Ovary (tissue), 9 donors: Measurements from ENCODE around the gene PPP1R9A. TPM values are rescaled to one million over a fixed set of nuclear protein-coding genes. Genes with fewer than 3 reads are reported as not detected.
A peak's percentile ranks its signal among the peaks of the same experiment; 100 is the strongest.

Experiments
- DNase-seq, 5 donors: peaks; one replicate each; pipeline ENCODE4 v3.0.0-alpha.2; 2019 to 2020
- H3K27ac ChIP-seq, 2 donors: fragments of 200-600 bp; one replicate each; pipeline versions ENCODE4 v1.5.1 to v1.8.0; 2019 to 2022
- H3K27me3 ChIP-seq: fragments of 200-600 bp; one replicate; pipeline ENCODE4 v1.8.0; 2022
- H3K36me3 ChIP-seq: fragments of 200-600 bp; sonication (generic); one replicate; pipeline ENCODE4 v1.5.1; 2019
- H3K4me1 ChIP-seq: one replicate; pipeline ENCODE4 v1.8.1; 2013; ENCODE audit warnings: mild to moderate bottlenecking, moderate library complexity; ENCODE audit not compliant: insufficient read depth
- H3K4me3 ChIP-seq: fragments of 200-600 bp; sonication (generic); one replicate; pipeline ENCODE4 v1.5.1; 2017
- H3K9me3 ChIP-seq, 2 donors: fragments of 200-600 bp in 1 of 2; sonication (generic) in 1 of 2; one replicate each; pipeline versions ENCODE4 v1.5.1 to v1.8.1; 2013 to 2019; ENCODE audit warnings: mild to moderate bottlenecking in 1 of 2, moderate library complexity in 1 of 2
- CTCF ChIP-seq, 3 donors: fragments of 450-650 bp in 2 of 3; fragments of 200-600 bp in 1 of 3; IDR thresholded peaks; one replicate each; pipeline versions ENCODE4 v1.5.1 to v1.8.0; 2016 to 2022; ENCODE audit warnings: antibody characterized with exemption in 3 of 3, mild to moderate bottlenecking in 1 of 3
- EP300 ChIP-seq: sonication (generic); formaldehyde crosslinking; IDR thresholded peaks from one replicate; pipeline ENCODE4 v1.6.1; 2017; ENCODE audit warnings: antibody characterized with exemption
- POLR2A ChIP-seq: fragments of 450-650 bp; IDR thresholded peaks from one replicate; pipeline ENCODE4 v1.6.1; 2017; ENCODE audit warnings: antibody characterized with exemption, mild to moderate bottlenecking, moderate library complexity
- WGBS, 3 donors: extraction: QIAGEN DNeasy Blood & Tissue Kit in 1 of 3; methylation state at CpG; one replicate each; pipeline versions ENCODE4 v1.1.5 to v1.1.7; 2013 to 2017; 5-methylcytosine and 5-hydroxymethylcytosine counted together
- intact Hi-C, 4 donors: fragments of 100-400 bp; cut with DNase I; formaldehyde crosslinking; loops; one replicate each; pipeline versions ENCODE4 v1.11.0 to v1.15.1; 2022 to 2023
- polyA plus RNA-seq, 2 donors: library from polyadenylated mRNA; stranded (reverse); fragments of 200-250 nt in 1 of 2; fragments of 350-450 nt in 1 of 2; fragmentation: Illumina TruSeq in 1 of 2; extraction: RNeasy Lipid Tissue Mini Kit (QIAGEN cat#74804) in 1 of 2; gene quantifications; one replicate each; pipeline ENCODE4 v1.2.3, GENCODE V29; 2013 to 2014
- total RNA-seq, 7 donors: library from RNA; depleted of rRNA in 2 of 7; stranded (reverse); fragments of >200 nt in 2 of 7; fragmentation: NEBNext Ultra II Directional in 3 of 7; extraction: Animal tissue kit (Norgen Biotek cat#: 25700) in 3 of 7; gene quantifications; one replicate each; pipeline versions ENCODE4 v1.1.0 to v1.2.4, GENCODE V29; 2016 to 2023
- donor health status: DM: no; HTN: no; CAD: no; lungs with moderate emphysema.
- donor health status: DM: no; HTN: no; CAD: no.
- donor health status: Bipolar disorder and iron deficiency.
- donor health status: DM: yes; HTN: yes; CAD: no.
- donor health status: DM: no; HTN: no; CAD: no.
- donor health status: DM: yes; HTN: yes; CAD: no.

Gene PPP1R9A
- total and polyA plus RNA-seq, 9 donors, result 2.4 to 32.2 (median 11.2) TPM

GRCh38 chr7:94888551-94888950 is 18.8 kb upstream of the PPP1R9A start:
- WGBS, 3 donors, result 25 to 31% (median 30%) methylated on average over 5 of the region's 5 CpGs
- Histone ChIP-seq H3K4me1 (peaks cover 2% of the 10 kb centered on the region), H3K36me3 (no peaks in the 10 kb centered on the region), H3K27me3 (no peaks in the 10 kb centered on the region), H3K9me3 (no peaks in the 10 kb centered on the region), H3K4me3 (no peak overlapping the region), H3K27ac (no peak overlapping the region)
- intact Hi-C loops, result no loop called here
- DNase-seq, result peak in 1 of 5 donors; percentile 13
- no peak for TF ChIP-seq CTCF (IDR thresholded peaks at IDR 0.05)
- TF ChIP-seq POLR2A, result no peak
- no peak for TF ChIP-seq EP300

GRCh38 chr7:94888995-94889523 is 18.3 kb upstream of the PPP1R9A start:
- Histone ChIP-seq H3K27me3 (no peaks in the 10 kb centered on the region), H3K27ac (no peak overlapping the region), H3K36me3 (no peaks in the 10 kb centered on the region), H3K4me3 (no peak overlapping the region), H3K4me1 (peaks cover 2% of the 10 kb centered on the region), H3K9me3 (no peaks in the 10 kb centered on the region)
- 60 to 72% (median 68%) methylated on average over 2 of the region's 2 CpGs for WGBS, 3 donors
- intact Hi-C loops, result no loop called here
- DNase-seq, result no peak
- TF ChIP-seq POLR2A, result no peak
- TF ChIP-seq EP300, result no peak
- no peak for TF ChIP-seq CTCF (IDR thresholded peaks at IDR 0.05)

GRCh38 chr7:94890216-94890615 is 17.2 kb upstream of the PPP1R9A start:
- H3K4me1 ChIP-seq, result peaks cover 2% of the 10 kb centered on the region
- no peak for DNase-seq
- no peaks in the 10 kb centered on the region for H3K27me3 ChIP-seq
- WGBS, 3 donors, result 67 to 84% (median 79%) methylated on average over 2 of the region's 2 CpGs
- no peak overlapping the region for H3K27ac ChIP-seq
- intact Hi-C loops, result no loop called here
- H3K36me3 ChIP-seq, result no peaks in the 10 kb centered on the region
- no peak for TF ChIP-seq CTCF (IDR thresholded peaks at IDR 0.05)
- TF ChIP-seq EP300, result no peak
- no peak for TF ChIP-seq POLR2A
- no peak overlapping the region for H3K4me3 ChIP-seq
- no peaks in the 10 kb centered on the region for H3K9me3 ChIP-seq

- intact Hi-C loops, result no loop called here
- TF ChIP-seq CTCF (IDR thresholded peaks at IDR 0.05) (no peak), EP300 (no peak), POLR2A (no peak)
- DNase-seq, result no peak
- Histone ChIP-seq H3K4me1 (no peaks in the 10 kb centered on the region), H3K27me3 (no peaks in the 10 kb centered on the region), H3K9me3 (no peaks in the 10 kb centered on the region), H3K27ac (no peak overlapping the region), H3K36me3 (no peaks in the 10 kb centered on the region), H3K4me3 (no peak overlapping the region)
- WGBS, 3 donors, result 92 to 96% (median 93%) methylated on average over 6 of the region's 6 CpGs
These were observed 13.7 kb upstream of the PPP1R9A start for GRCh38 chr7:94893661-94894060.

GRCh38 chr7:94897541-94897940 is 9.9 kb upstream of the PPP1R9A start:
- TF ChIP-seq CTCF (IDR thresholded peaks at IDR 0.05), result no peak
- TF ChIP-seq POLR2A, result no peak
- 90 to 97% (median 95%) methylated on average over 1 of the region's 1 CpG for WGBS, 3 donors
- Histone ChIP-seq H3K27ac (no peak overlapping the region), H3K9me3 (no peaks in the 10 kb centered on the region), H3K27me3 (no peaks in the 10 kb centered on the region), H3K36me3 (no peaks in the 10 kb centered on the region), H3K4me1 (no peaks in the 10 kb centered on the region), H3K4me3 (no peak overlapping the region)
- no peak for DNase-seq
- intact Hi-C loops, result no loop called here
